Neural progenitor cell (in vitro differentiated cells): ENCODE data around the gene ADORA1.

Experiments used
- EZH2 ChIP-seq: fragments of 200-600 bp; sonication (generic); IDR thresholded peaks from 2 replicates; pipeline ENCODE4 v1.6.1; 2017; ENCODE audit warnings: antibody characterized with exemption, mild to moderate bottlenecking, moderate library complexity
- EZH2phosphoT487 ChIP-seq: fragments of 200-600 bp; sonication (generic); IDR thresholded peaks from 2 replicates; pipeline ENCODE4 v1.6.1; 2017; ENCODE audit warnings: antibody characterized with exemption
- TF ChIP-seq, protein P1 (sequence below): fragments of 200-600 bp; sonication (generic); IDR thresholded peaks from 2 replicates; pipeline ENCODE4 v1.5.1; 2017; ENCODE audit warnings: antibody characterized with exemption, mild to moderate bottlenecking

DNA sequence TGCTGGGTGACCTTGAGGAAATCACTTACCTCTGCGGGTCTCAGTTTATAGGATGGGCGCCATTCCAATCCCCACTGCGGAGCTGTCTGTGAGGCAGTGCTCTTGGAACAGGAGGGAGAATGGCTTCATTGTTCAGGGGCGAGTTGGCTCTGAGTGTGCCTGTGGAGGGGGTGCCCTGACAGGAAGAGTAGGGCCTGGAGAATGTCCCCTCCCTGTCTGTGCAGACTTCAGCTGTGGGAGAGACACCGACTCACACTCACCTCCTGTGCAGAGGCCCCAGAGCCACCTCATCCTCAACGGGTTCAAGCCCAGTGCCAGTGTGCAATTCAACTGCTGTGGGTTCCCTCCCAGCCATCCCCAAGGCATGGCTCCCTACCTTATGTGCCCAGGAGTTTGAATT lies 17.1 kb downstream of the ADORA1 start:
- TF ChIP-seq, protein P1, sequence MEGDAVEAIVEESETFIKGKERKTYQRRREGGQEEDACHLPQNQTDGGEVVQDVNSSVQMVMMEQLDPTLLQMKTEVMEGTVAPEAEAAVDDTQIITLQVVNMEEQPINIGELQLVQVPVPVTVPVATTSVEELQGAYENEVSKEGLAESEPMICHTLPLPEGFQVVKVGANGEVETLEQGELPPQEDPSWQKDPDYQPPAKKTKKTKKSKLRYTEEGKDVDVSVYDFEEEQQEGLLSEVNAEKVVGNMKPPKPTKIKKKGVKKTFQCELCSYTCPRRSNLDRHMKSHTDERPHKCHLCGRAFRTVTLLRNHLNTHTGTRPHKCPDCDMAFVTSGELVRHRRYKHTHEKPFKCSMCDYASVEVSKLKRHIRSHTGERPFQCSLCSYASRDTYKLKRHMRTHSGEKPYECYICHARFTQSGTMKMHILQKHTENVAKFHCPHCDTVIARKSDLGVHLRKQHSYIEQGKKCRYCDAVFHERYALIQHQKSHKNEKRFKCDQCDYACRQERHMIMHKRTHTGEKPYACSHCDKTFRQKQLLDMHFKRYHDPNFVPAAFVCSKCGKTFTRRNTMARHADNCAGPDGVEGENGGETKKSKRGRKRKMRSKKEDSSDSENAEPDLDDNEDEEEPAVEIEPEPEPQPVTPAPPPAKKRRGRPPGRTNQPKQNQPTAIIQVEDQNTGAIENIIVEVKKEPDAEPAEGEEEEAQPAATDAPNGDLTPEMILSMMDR: no peak
- TF ChIP-seq EZH2 (no peak), EZH2phosphoT487 (no peak)
